Measurements from ENCODE around the gene TNN. TPM values are rescaled to one million over a fixed set of nuclear protein-coding genes. Genes with fewer than 3 reads are reported as not detected.

TNN gene
- total RNA-seq, 1 donor from 2014 or later: 0.61 TPM

- no peak for DNase-seq (ENCODE audit: low spot score)
Measured at GRCh38 chr1:175062858-175063257, 4.8 kb upstream of the TNN start.

- no peak for DNase-seq (ENCODE audit: low spot score)
Measured at GRCh38 chr1:175070818-175071217, 3.2 kb downstream of the TNN start.

DNA sequence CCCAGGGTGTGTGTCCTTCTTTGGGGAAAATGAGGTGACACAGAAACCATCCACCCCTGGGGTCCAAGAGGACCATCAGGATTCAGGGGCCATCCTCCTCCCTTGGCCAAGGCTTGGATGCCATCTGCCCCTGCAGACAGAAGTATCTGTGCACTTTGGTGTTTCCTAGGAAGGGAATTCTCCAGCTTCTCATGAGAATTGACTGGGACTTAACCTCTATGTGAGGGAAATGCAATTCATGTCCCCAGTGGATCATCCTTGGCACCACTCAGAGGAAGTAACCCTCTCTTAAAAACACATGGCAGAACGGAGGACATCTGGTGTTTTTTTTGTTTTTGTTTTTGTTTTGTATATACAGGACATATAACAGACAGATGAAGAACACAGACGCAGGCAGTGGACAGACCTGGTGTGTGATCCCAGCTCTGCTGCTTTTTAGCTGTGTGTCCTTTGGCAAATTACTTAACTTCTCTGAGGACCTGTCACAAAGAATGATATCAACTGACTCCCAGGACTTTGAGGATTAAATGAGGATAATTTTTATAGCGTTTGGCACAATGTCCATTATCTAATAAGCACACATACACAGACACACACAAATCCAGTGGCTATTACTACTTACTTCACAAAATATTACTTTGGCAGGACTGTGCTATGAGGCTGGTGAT is 3.8 kb downstream of the TNN start:
- DNase-seq (ENCODE audit: low spot score): no peak

DNA sequence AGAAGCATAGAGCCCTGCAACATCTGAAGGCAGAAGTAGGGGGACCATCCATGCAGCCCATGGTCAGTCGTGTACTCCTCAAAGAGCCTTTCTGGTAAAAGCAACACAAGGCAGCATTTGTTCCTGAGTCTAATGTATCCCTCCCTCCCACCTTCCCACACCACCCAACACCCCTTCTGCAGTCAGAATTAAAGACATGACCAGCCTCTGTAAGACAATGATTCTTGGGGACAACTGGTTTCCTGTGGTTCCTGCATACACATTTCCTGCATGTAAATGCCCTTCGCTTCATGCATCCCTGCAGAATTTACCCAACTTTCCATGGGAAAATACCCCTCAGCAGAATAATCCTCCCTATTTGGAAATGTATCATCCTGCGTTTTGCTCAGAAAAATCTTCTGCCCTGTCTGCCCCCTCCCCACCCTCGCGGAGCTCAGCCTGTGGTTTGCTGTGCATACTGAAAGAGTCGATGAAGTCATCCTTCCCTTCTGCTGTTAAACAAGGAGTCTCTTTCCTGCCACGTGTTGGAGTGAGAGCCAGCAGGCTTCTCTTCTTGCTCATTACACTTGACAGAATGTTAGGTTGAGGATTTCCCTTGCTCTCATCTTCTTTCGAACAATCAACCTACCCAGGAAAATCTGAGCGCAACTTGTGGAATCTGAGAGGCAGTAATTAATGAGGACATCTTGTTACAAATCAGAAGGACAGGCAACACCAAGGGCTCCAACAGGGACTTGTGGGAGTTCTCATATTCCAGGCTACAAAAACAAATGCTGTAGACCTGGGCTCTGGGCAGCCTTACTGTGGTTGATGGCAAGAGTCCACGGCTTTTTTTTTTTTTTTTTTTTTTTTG is 4.7 kb downstream of the TNN start:
- no peak for DNase-seq (ENCODE audit: low spot score)

DNA sequence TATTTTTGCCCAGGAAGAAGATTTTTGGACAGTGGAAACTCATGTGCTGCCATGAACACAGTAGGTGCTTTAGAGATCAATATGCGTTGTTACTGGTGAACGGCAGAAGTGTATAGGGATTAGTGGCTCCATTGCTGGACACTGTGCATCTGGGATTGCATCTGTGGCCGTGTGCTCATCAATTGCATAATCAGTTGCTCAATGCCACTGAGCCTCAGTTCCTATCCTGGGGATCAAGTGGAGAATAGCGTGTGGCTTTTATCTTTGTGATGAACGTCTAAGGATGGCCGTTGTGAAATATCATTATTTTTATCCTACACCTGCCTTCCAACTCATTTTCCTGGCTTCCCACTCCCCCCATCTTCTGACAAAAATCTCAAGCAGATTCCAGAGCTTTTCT is 5.4 kb downstream of the TNN start:
- no peak for DNase-seq (ENCODE audit: low spot score)

GRCh38 chr1:175073633-175074032 is 6.0 kb downstream of the TNN start:
- no peak for DNase-seq (ENCODE audit: low spot score)

DNA sequence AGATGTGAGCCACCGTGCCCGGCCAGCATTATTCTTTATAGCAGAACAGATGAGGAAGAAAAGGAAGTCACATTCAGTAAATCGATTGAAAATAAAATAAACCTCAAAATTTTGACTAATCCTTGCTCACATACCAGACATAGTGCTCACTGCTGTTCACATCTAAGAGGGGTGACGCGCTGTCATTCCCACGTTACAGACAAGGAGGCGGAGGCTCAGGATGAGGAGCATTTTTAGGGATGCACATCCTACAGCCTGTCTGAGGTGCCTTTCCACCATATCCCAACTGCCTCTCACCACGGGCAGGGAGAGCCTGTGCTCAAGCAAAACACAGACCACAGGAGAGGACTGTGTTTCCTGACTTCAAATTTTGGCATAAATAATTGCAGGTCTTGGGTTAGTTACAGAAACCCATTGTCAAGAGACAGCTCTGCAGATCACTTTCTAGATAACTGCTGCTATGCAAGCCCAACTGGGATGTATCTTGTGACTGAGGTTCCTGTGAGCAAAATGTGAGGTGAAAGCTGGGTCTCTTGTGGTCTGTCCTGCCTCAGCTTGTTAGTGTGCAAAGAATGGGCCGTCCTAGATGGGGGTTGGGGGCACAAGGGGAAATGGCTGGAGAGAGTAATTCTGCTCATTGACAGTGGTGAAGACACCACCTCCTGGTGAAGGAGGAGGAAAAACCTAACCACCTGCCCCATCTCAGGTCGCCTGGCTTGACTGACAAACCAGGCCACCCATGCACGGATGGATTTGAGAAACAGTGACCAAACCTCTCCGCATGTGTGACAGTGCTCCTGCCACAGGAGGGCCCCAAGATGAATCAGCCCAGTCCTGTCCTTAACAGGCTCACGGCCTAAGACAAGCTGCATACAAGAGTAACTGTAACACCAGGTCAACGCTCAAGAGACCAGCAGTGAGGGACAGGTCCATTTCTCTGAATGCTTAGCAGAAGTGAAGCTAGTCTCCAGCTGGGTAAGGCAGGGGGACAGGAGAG is 8.2 kb downstream of the TNN start:
- no peak for DNase-seq (ENCODE audit: low spot score)

GRCh38 chr1:175077356-175078030 is 9.9 kb downstream of the TNN start:
- DNase-seq (ENCODE audit: low spot score): no peak

- no peak for DNase-seq (ENCODE audit: low spot score)
Measured at GRCh38 chr1:175078629-175079028, 11.0 kb downstream of the TNN start.

GRCh38 chr1:175079338-175079737 is 11.7 kb downstream of the TNN start:
- no peak for DNase-seq (ENCODE audit: low spot score)

DNA sequence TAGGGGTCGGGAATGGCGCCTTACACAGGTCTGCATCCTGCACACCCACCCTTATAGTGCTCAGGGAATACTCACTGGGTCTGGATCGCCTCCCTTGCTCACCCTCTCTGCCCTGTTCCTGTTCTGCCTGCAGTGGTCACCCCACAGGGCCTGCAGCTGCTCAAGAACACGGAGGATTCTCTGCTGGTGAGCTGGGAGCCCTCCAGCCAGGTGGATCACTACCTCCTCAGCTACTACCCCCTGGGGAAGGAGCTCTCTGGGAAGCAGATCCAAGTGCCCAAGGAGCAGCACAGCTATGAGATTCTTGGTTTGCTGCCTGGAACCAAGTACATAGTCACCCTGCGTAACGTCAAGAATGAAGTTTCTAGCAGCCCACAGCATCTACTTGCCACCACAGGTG is 12.4 kb downstream of the TNN start:
- no peak for DNase-seq (ENCODE audit: low spot score)

DNA sequence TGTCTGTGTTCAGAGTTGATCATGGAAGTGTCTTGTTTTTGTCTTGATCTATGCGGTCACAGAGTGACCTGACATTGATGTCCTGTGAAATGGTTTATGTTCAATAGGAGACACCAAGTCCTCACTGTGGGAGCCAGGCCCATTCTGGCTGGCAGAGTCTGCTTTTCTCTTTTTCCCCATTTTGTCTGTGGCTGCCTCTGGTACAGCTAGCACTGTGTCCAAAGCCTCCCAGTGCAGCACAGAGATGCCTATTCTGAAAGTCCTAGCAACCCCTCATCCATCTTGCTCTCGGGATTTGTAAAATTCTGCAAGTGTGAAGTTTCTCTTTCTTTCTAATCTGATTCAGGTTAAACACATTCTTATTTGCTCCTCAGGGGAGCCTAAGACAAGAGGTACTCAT is 14.3 kb downstream of the TNN start:
- no peak for DNase-seq (ENCODE audit: low spot score)

DNA sequence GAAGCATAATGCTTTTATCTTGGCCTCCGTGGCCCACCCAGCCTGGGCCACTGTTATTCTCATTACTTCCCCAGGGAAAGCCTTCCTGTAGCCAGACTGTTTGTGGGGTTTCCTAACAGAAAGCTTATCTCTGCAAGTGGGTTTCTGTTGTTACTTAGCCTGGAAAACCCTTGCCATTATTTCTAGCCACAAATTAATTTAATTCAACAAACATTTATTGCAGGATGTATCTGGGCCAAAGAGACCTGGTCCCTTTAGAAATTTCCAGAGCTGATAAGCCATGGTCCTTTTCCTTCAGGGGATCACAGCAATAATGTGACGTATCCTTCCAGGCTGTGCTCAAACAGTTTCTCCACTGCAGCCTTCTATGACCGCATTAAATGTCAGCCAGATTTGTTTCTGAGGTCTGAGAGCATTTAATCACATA is 20.9 kb downstream of the TNN start:
- DNase-seq (ENCODE audit: low spot score): no peak

DNA sequence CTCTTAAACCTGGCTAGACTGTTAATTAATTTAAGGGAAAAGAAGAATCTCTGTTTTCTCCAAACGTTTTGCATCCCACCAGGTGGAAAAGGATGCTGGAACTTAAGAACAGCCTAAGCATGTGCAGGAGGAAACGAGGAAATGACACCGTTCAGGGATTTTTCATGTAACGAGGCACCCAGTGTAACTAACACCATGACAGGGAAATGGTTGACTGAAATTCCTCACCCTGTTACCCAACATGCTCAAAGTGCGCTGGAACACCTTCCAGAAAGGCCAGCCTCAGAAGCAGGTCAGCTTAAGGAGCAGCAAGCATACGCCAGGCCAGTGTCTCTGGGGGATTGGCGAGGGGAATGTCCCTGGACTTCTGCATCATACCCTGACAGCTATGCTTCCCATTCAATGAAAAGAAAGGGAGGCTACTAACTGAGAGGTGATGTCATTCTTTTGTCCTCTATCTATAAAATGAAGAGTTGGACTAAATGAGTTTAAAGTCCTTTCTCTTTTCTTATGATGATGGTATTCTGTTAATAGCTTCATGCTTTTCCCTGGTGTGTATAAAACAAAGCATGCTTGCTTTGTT is 21.6 kb downstream of the TNN start:
- no peak for DNase-seq (ENCODE audit: low spot score)

GRCh38 chr1:175090780-175091179 is 23.1 kb downstream of the TNN start:
- no peak for DNase-seq (ENCODE audit: low spot score)

GRCh38 chr1:175094626-175095025 is 27.0 kb downstream of the TNN start:
- no peak for DNase-seq (ENCODE audit: low spot score)

GRCh38 chr1:175095069-175095468 is 27.4 kb downstream of the TNN start:
- no peak for DNase-seq (ENCODE audit: low spot score)

DNA sequence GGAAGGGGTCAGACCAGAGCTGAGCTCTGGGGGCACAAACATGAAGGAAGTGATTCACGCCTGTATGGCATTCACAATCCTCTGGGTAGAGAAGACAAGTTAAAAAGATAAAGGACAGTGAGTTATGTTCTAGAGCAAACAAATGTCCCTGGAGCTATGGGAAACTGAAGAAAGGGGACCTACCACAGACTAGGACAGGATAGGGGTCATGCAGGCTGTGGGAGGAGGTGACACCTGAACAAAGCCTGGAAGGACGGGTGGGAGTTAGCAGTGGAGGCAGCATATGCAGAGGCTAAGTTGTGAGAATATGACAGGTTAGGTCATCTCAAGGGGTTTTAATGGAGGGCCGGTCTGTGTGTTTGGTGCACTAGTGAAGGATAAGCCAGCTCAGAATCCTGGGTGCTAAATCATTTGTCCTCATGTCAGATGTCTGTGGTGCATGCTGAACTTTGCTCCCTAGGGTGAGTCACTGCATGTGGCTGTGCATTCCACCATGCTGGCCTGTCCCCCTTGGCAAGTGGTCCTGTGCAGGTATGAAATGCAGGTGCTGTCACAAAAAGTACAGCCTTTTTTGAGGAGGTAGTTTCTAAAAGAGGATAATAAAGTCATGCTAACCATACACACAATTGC is 28.5 kb downstream of the TNN start:
- DNase-seq (ENCODE audit: low spot score): no peak

- no peak for DNase-seq (ENCODE audit: low spot score)
Measured at GRCh38 chr1:175097361-175097760, 29.7 kb downstream of the TNN start.

- no peak for DNase-seq (ENCODE audit: low spot score)
Measured at GRCh38 chr1:175099916-175100315, 32.3 kb downstream of the TNN start.

All from mesenteric fat pad (tissue), 1 donor.